Measurements from ENCODE around the gene GNG13.
"Not testable (repeated sequence)": the region's sequence is repeated elsewhere in the genome, so short reads cannot be mapped to it uniquely, and the experiment has no call there.

The GNG13 gene

GRCh38 chr16:760545-761343, 39.8 kb downstream of the GNG13 start, which contains the start of gene MSLN:
TSS of gene MSLN (plus strand) at chr16:760734. CDS start at chr16:762681, 1,947 bp downstream.
- no peak within 1 kb of the TSS for H3K4me3 ChIP-seq (ENCODE audit: low read depth, low read length)
- no peak for TF ChIP-seq CTCF (conservative IDR thresholded peaks at IDR 0.05; ENCODE audit: low read depth, low read length)
- no peak for DNase-seq (ENCODE audit: low read depth)

DNA sequence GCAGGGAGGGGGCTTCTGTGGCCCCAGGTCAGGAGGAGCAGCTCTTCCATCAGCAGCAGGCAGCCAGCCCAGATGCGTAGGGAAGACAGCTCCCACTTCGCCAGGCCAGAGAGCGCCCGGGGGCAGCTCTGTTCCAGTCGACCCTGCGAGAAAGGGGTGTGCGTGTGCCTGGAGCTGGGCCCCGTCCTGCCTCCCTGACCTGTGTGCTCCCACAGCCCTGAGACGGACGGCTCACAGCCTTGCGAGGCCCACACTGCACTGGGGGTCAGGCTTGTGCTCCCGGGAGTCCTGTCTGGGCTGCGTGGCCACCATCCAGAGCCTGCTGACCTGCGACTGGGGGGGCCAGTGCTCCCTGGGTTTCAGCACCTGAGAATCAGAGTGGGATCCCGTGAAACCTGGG, 40.5 kb downstream of the GNG13 start:
- no peak for TF ChIP-seq CTCF (conservative IDR thresholded peaks at IDR 0.05; ENCODE audit: low read depth, low read length)
- DNase-seq (ENCODE audit: low read depth): no peak
- no peak overlapping the region for H3K4me3 ChIP-seq (ENCODE audit: low read depth, low read length)

- no peak for DNase-seq (ENCODE audit: low read depth)
- TF ChIP-seq CTCF (conservative IDR thresholded peaks at IDR 0.05; ENCODE audit: low read depth, low read length): no peak
- H3K4me3 ChIP-seq (ENCODE audit: low read depth, low read length): no peak overlapping the region
Measured at GRCh38 chr16:759110-759910, 41.2 kb downstream of the GNG13 start.

- TF ChIP-seq CTCF (conservative IDR thresholded peaks at IDR 0.05; ENCODE audit: low read depth, low read length): no peak
- DNase-seq (ENCODE audit: low read depth): no peak
- H3K4me3 ChIP-seq (ENCODE audit: low read depth, low read length): no peak overlapping the region
Measured at GRCh38 chr16:756428-756827, 44.1 kb downstream of the GNG13 start.

DNA sequence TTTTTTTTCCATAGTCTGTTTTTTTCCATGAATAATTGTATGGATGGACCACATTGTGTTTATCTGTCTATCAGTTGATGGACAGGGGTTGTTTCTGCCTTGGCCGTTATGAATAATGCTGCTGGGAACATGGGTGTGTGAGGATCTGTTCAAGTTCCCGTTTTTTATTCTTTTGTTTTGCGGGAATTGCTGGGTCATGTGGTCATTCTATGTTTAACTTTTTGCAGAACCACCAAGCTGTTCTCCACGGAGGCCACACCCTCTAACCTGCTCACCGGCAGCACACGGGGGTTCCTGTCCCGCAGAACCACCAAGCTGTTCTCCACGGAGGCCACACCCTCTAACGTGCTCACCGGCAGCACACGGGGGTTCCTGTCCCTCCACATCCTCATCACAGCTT, 45.9 kb downstream of the GNG13 start:
- H3K4me3 ChIP-seq (ENCODE audit: low read depth, low read length): no peak overlapping the region
- TF ChIP-seq CTCF (conservative IDR thresholded peaks at IDR 0.05; ENCODE audit: low read depth, low read length): no peak
- DNase-seq (ENCODE audit: low read depth): no peak

- not testable (repeated sequence) for H3K4me3 ChIP-seq (ENCODE audit: low read depth, low read length); DNase-seq (ENCODE audit: low read depth)
Measured at GRCh38 chr16:754121-754607, 46.4 kb downstream of the GNG13 start.

GRCh38 chr16:752007-752312, 48.6 kb downstream of the GNG13 start:
- no peak overlapping the region for H3K4me3 ChIP-seq (ENCODE audit: low read depth, low read length)
- DNase-seq (ENCODE audit: low read depth): no peak
- no peak for TF ChIP-seq CTCF (conservative IDR thresholded peaks at IDR 0.05; ENCODE audit: low read depth, low read length)

All from choroid plexus epithelial cell (primary cell).